Endodermal cell (in vitro differentiated cells): ENCODE results near the gene IQCH. TPM values are rescaled to one million over a fixed set of nuclear protein-coding genes. Genes with fewer than 3 reads are reported as not detected.
A peak's percentile ranks its signal among the peaks of the same experiment; 100 is the strongest.

Experiments used
- DNase-seq: peaks from one replicate; pipeline ENCODE4 v3.0.0-alpha.2; 2017
- H3K27ac ChIP-seq: 2 replicates; pipeline ENCODE4 v1.5.1; 2013; ENCODE audit warnings: mild to moderate bottlenecking, low read depth, low read length, moderate library complexity
- H3K27me3 ChIP-seq: 2 replicates; pipeline ENCODE4 v1.6.1; 2013; ENCODE audit warnings: mild to moderate bottlenecking, low read length, moderate library complexity; ENCODE audit not compliant: insufficient read depth, control insufficient read depth, poor library complexity, severe bottlenecking
- H3K36me3 ChIP-seq: 2 replicates; pipeline ENCODE4 v1.7.0; 2013; ENCODE audit warnings: mild to moderate bottlenecking, low read length, moderate library complexity; ENCODE audit not compliant: control insufficient read depth, insufficient read depth
- H3K4me1 ChIP-seq: one replicate; pipeline ENCODE4 v1.7.0; 2013; ENCODE audit warnings: low read length; ENCODE audit not compliant: control insufficient read depth, insufficient read depth
- H3K4me3 ChIP-seq: 2 replicates; pipeline ENCODE4 v1.5.1; 2013; ENCODE audit warnings: mild to moderate bottlenecking, low read length, moderate library complexity
- H3K9ac ChIP-seq: 2 replicates; pipeline ENCODE4 v1.6.1; 2013; ENCODE audit warnings: mild to moderate bottlenecking, low read length, moderate library complexity; ENCODE audit not compliant: poor library complexity, severe bottlenecking; ENCODE audit errors: extremely low read depth
- H3K9me3 ChIP-seq: 2 replicates; pipeline ENCODE4 v1.6.1; 2013; ENCODE audit warnings: mild to moderate bottlenecking, low read length, moderate library complexity; ENCODE audit not compliant: control insufficient read depth
- H3K27ac Mint-ChIP-seq: 2 replicates; pipeline ENCODE4 v1.8.0; 2020; ENCODE audit warnings: mixed read lengths
- H3K27me3 Mint-ChIP-seq: 2 replicates; pipeline ENCODE4 v1.8.0; 2021; ENCODE audit warnings: mild to moderate bottlenecking, mixed read lengths; ENCODE audit not compliant: insufficient read depth
- H3K36me3 Mint-ChIP-seq: 2 replicates; pipeline ENCODE4 v1.8.0; 2020; ENCODE audit warnings: low read depth, mixed read lengths
- H3K4me1 Mint-ChIP-seq: 2 replicates; pipeline ENCODE4 v1.8.0; 2020; ENCODE audit warnings: mixed read lengths
- H3K4me3 Mint-ChIP-seq: 2 replicates; pipeline ENCODE4 v1.8.0; 2020; ENCODE audit warnings: mild to moderate bottlenecking, moderate library complexity, mixed read lengths
- H3K9me3 Mint-ChIP-seq: 2 replicates; pipeline ENCODE4 v1.8.0; 2020; ENCODE audit warnings: mild to moderate bottlenecking, mixed read lengths
- WGBS, 2 experiments: methylation state at CpG; one replicate each; pipeline versions ENCODE4 v1.1.5 to v1.1.7; 2013; ENCODE audit warnings: missing lambda C conversion rate in 2 of 2, mixed read lengths in 1 of 2; ENCODE audit not compliant: insufficient coverage in 1 of 2, insufficient read length in 1 of 2; 5-methylcytosine and 5-hydroxymethylcytosine counted together
- total RNA-seq, 2 donors: library from RNA; stranded (reverse); fragmentation: NEBNext Ultra II Directional in 1 of 2; extraction: Animal tissue kit (Norgen Biotek cat#: 25700) in 1 of 2; gene quantifications; 2 replicates in 1 of 2; 3 replicates in 1 of 2; pipeline ENCODE4 v1.2.1, GENCODE V29; 2021
- TF ChIP-seq, protein P1 (sequence below): fragments of 200-600 bp; sonication (generic); conservative IDR thresholded peaks from 2 replicates; pipeline ENCODE4 v1.5.0; 2021; ENCODE audit warnings: antibody characterized with exemption, mild to moderate bottlenecking

IQCH gene
- total RNA-seq, 2 donors from 2014 or later, result 6.2 to 12.8 TPM

DNA sequence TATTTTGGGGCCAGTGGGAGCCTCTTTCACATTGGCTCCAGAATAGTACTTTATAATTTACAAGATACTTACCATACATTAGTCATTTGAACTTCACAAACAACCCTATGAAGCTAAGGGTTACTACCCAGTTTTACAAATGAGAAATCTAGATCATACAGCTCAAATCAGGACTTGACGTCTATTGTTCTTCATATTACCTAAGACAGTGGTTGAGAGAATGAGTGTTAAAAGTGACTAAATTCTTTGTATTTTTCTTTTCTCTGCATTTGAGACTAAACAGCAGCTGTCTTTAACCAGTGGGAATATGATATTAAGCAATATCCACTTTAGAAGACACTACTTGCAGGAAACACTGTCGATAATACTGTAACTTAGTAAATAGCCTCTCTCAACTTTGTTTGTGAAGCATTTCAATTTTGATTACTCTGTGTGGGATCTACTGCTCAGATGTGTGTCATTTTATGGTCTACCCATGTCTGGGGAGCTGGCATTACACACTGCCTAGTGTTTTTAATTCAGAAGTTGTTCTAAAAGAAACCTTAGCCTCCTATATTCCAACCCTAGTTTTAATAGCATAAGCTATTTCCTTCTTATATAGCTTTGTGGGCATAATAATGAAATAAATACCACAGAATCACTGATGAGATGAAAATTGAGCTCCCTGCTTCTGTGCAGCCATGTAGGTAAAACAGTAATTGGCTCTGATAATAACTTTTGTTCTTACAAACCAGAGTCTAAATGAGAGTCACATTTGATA is 45.9 kb downstream of the IQCH start:
- no peak overlapping the region for H3K4me3 ChIP-seq
- TF ChIP-seq, protein P1, sequence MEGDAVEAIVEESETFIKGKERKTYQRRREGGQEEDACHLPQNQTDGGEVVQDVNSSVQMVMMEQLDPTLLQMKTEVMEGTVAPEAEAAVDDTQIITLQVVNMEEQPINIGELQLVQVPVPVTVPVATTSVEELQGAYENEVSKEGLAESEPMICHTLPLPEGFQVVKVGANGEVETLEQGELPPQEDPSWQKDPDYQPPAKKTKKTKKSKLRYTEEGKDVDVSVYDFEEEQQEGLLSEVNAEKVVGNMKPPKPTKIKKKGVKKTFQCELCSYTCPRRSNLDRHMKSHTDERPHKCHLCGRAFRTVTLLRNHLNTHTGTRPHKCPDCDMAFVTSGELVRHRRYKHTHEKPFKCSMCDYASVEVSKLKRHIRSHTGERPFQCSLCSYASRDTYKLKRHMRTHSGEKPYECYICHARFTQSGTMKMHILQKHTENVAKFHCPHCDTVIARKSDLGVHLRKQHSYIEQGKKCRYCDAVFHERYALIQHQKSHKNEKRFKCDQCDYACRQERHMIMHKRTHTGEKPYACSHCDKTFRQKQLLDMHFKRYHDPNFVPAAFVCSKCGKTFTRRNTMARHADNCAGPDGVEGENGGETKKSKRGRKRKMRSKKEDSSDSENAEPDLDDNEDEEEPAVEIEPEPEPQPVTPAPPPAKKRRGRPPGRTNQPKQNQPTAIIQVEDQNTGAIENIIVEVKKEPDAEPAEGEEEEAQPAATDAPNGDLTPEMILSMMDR, result no peak
- H3K36me3 ChIP-seq, result no peaks in the 10 kb centered on the region
- H3K27me3 Mint-ChIP-seq, result no peaks in the 10 kb centered on the region
- no peaks in the 10 kb centered on the region for H3K36me3 Mint-ChIP-seq
- H3K9me3 ChIP-seq, result no peaks in the 10 kb centered on the region
- WGBS, 2 experiments, result 80 to 100% methylated on average over 1 to 2 of the region's 2 CpGs
- H3K9me3 Mint-ChIP-seq, result no peaks in the 10 kb centered on the region
- H3K27ac Mint-ChIP-seq, result no peak overlapping the region
- no peaks in the 10 kb centered on the region for H3K27me3 ChIP-seq
- no peaks in the 10 kb centered on the region for H3K4me1 ChIP-seq
- H3K27ac ChIP-seq, result no peak overlapping the region
- H3K9ac ChIP-seq, result no peak overlapping the region
- H3K4me3 Mint-ChIP-seq, result no peak overlapping the region
- DNase-seq, result no peak
- H3K4me1 Mint-ChIP-seq, result peaks cover 8% of the 10 kb centered on the region

DNA sequence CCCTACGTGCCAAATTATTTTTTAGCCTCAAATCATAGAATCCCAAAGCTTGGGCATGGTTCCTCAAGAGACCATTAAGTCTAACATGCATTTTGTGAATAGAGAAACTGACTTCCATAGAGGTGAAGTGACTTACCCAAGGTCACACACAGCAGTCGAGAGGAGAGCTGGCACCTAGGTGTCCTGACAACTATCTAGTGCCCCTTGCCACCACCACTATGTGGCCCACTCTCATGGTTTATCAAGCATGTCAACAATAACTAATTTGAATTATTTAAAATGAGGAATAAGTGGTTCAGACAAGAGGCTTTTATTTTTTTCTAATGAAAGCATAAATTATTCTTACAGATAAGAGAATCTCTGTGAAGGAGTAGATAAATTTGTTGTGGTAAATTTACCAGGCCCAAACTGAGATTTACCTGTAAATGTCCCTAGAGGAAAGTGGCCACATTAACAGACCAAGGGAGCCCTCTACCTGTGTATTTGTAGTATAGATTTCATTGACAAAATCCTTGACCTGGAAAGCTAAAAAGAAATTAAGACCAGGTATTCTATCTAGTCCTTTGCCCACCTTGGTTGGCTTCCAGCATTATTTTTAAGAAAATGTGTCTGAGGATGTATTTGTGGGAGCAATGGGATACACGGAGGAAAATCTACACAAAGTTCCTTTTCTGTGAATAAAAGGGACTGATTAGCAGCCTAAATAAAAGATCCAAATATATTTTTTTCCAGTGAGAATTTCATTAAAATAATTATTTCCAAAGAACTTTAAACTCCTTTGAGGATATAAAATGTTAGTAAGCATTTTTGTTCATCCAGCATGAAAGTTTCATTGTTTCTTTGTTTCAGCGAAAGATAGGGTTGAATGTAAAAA is 49.1 kb downstream of the IQCH start:
- Histone ChIP-seq H3K9me3 (no peaks in the 10 kb centered on the region), H3K4me3 (no peak overlapping the region), H3K27ac (no peak overlapping the region), H3K4me1 (no peaks in the 10 kb centered on the region), H3K36me3 (no peaks in the 10 kb centered on the region), H3K27me3 (no peaks in the 10 kb centered on the region), H3K9ac (no peak overlapping the region)
- Mint-ChIP-seq H3K4me3 (no peak overlapping the region), H3K4me1 (no peaks in the 10 kb centered on the region), H3K36me3 (no peaks in the 10 kb centered on the region), H3K9me3 (no peaks in the 10 kb centered on the region), H3K27ac (no peak overlapping the region), H3K27me3 (no peaks in the 10 kb centered on the region)
- no peak for DNase-seq
- TF ChIP-seq, protein P1, result peak; percentile 84
- WGBS, 2 experiments, result 65 to 100% methylated on average over 2 to 4 of the region's 4 CpGs

DNA sequence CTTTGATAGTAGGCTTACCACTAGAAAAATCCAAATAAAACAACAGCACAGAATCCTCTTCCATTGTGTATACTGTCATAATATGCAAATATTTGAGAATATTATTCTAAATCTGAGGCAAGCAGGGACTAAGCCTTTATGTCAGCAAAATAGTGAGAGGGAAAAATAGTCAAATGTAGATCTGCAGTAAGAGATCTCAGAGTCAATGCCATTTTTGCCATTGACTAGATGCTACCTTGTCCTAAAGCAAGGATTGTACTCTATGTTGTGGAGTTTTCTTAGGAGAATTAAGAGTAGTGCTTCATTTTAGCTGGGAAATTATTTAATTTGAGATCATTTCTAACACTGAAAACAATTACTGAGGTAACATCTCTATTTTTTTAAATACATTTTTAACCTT is 50.2 kb downstream of the IQCH start:
- Histone ChIP-seq H3K4me1 (no peaks in the 10 kb centered on the region), H3K27me3 (no peaks in the 10 kb centered on the region), H3K4me3 (no peak overlapping the region), H3K9ac (no peak overlapping the region), H3K36me3 (no peaks in the 10 kb centered on the region), H3K9me3 (no peaks in the 10 kb centered on the region), H3K27ac (no peak overlapping the region)
- no peaks in the 10 kb centered on the region for H3K4me1 Mint-ChIP-seq
- H3K27me3 Mint-ChIP-seq, result no peaks in the 10 kb centered on the region
- no peaks in the 10 kb centered on the region for H3K36me3 Mint-ChIP-seq
- no peak overlapping the region for H3K27ac Mint-ChIP-seq
- DNase-seq, result no peak
- H3K4me3 Mint-ChIP-seq, result no peak overlapping the region
- TF ChIP-seq, protein P1, result no peak
- H3K9me3 Mint-ChIP-seq, result no peaks in the 10 kb centered on the region
